Calu3 (cell line): ENCODE data around the gene DTHD1. TPM values are rescaled to one million over a fixed set of nuclear protein-coding genes. Genes with fewer than 3 reads are reported as not detected.

ENCODE experiments used
- BruUV-seq: library from RNA; stranded (reverse); fragments of 400-500 nt; replicated peaks from 2 replicates; lab custom pipeline; 2021; lab: Mats Ljungman, UMichigan
- CTCF ChIA-PET: fragments of 300-600 bp; sonication (Branson Sonifier 250); formaldehyde crosslinking; loops from one replicate; lab custom pipeline; 2022; ENCODE audit warnings: antibody characterized with exemption; lab: Charles Lee
- DNase-seq: peaks from one replicate; pipeline ENCODE4 v3.0.0; 2022
- H3K27ac Mint-ChIP-seq: one replicate; pipeline ENCODE4 v1.8.0; 2022; ENCODE audit warnings: mixed read lengths; ENCODE audit not compliant: unreplicated experiment
- H3K27me3 Mint-ChIP-seq: one replicate; pipeline ENCODE4 v1.8.0; 2022; ENCODE audit warnings: mixed read lengths; ENCODE audit not compliant: unreplicated experiment
- H3K36me3 Mint-ChIP-seq: one replicate; pipeline ENCODE4 v1.8.0; 2022; ENCODE audit warnings: mild to moderate bottlenecking, moderate library complexity, mixed read lengths; ENCODE audit not compliant: insufficient read depth, unreplicated experiment
- H3K4me1 Mint-ChIP-seq: one replicate; pipeline ENCODE4 v1.8.0; 2022; ENCODE audit warnings: mild to moderate bottlenecking, low read depth, mixed read lengths; ENCODE audit not compliant: unreplicated experiment
- H3K4me3 Mint-ChIP-seq: one replicate; pipeline ENCODE4 v1.8.0; 2022; ENCODE audit warnings: mild to moderate bottlenecking, low read depth, moderate library complexity, mixed read lengths; ENCODE audit not compliant: unreplicated experiment
- H3K9me3 Mint-ChIP-seq: one replicate; pipeline ENCODE4 v1.8.0; 2022; ENCODE audit warnings: low read depth, mixed read lengths; ENCODE audit not compliant: unreplicated experiment
- intact Hi-C: fragments of 100-400 bp; cut with micrococcal nuclease; formaldehyde crosslinking; loops from one replicate; pipeline ENCODE4 v1.10.0; 2022; ENCODE audit not compliant: unreplicated experiment
- total RNA-seq: library from RNA; stranded (reverse); gene quantifications from 2 replicates; pipeline ENCODE4 v1.2.3, GENCODE V29; 2022
- TF ChIP-seq, protein P1 (sequence below): fragments of 200-600 bp; IDR thresholded peaks from one replicate; pipeline ENCODE4 v1.8.0; 2022; ENCODE audit warnings: antibody characterized with exemption; ENCODE audit not compliant: unreplicated experiment

Gene DTHD1
- total RNA-seq, 1 experiment from 2014 or later: not detected

DNA sequence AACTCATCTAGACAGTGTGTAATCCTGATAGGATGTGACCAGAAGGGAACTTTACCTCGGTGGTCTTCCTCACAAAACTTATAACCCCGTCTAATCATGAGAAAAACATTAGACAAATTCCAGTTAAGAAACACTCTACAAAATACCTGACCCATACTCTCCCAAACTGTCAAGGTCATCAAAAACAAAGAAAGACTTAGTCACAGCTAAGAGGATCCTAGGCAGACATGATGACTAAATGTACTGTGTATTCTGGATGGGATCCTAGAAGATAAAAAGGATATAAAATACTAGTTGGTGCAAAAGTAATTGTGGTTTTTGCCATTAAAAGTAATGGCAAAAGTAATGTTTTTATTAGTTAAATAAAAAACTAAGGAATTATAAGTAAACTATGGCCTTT lies 81.6 kb downstream of the DTHD1 start:
- Mint-ChIP-seq H3K9me3 (no peaks in the 10 kb centered on the region), H3K4me3 (no peak overlapping the region), H3K27me3 (no peaks in the 10 kb centered on the region), H3K4me1 (no peaks in the 10 kb centered on the region), H3K27ac (no peak overlapping the region), H3K36me3 (no peaks in the 10 kb centered on the region)
- CTCF ChIA-PET: interaction anchor here (0.6 to 0.8 kb wide), 2 partner anchors 20 to 36 kb away, joined by 3 read pairs; no protein-coding TSS in a partner anchor
- no TSS peak for BruUV-seq
- TF ChIP-seq, protein P1, sequence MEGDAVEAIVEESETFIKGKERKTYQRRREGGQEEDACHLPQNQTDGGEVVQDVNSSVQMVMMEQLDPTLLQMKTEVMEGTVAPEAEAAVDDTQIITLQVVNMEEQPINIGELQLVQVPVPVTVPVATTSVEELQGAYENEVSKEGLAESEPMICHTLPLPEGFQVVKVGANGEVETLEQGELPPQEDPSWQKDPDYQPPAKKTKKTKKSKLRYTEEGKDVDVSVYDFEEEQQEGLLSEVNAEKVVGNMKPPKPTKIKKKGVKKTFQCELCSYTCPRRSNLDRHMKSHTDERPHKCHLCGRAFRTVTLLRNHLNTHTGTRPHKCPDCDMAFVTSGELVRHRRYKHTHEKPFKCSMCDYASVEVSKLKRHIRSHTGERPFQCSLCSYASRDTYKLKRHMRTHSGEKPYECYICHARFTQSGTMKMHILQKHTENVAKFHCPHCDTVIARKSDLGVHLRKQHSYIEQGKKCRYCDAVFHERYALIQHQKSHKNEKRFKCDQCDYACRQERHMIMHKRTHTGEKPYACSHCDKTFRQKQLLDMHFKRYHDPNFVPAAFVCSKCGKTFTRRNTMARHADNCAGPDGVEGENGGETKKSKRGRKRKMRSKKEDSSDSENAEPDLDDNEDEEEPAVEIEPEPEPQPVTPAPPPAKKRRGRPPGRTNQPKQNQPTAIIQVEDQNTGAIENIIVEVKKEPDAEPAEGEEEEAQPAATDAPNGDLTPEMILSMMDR: no peak
- intact Hi-C loops: no loop called here
- no peak for DNase-seq

DNA sequence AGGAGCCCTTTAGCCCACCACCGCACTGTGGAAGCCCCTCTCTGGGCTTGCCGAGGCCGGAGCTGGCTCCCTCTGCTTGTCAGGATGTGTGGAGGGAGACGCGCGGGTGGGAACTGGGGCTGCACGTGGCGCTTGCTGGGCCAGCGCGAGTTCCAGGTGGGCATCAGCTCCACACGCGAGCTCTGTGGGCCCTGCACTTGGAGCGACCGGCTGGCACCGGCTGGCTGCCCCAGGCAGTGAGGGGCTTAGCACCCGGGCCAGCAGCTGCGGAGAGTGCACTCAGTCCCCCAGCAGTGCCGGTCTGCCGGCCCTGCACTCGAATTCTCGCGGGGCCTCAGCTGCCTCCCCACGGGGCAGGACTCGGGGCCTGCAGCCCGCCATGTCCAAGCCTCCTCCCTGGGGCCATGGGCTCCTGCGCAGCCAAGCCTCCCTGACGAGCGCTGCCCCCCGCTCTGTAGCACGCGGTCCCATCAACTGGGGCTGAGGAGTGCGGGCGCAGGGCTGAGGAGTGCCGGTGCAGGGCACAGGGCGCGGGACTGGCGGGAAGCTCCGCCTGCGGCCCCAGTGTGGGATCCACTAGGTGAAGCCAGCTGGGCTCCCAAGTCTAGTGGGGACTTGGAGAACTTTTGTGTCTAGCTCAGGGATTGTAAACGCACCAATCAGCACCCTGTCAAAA lies 93.6 kb downstream of the DTHD1 start:
- Mint-ChIP-seq H3K4me3 (no peak overlapping the region), H3K27me3 (no peaks in the 10 kb centered on the region), H3K9me3 (no peaks in the 10 kb centered on the region), H3K27ac (no peak overlapping the region), H3K4me1 (no peaks in the 10 kb centered on the region), H3K36me3 (no peaks in the 10 kb centered on the region)
- CTCF ChIA-PET: no interaction called here
- intact Hi-C loops: no loop called here
- no peak for DNase-seq
- no TSS peak for BruUV-seq
- TF ChIP-seq, protein P1: no peak

DNA sequence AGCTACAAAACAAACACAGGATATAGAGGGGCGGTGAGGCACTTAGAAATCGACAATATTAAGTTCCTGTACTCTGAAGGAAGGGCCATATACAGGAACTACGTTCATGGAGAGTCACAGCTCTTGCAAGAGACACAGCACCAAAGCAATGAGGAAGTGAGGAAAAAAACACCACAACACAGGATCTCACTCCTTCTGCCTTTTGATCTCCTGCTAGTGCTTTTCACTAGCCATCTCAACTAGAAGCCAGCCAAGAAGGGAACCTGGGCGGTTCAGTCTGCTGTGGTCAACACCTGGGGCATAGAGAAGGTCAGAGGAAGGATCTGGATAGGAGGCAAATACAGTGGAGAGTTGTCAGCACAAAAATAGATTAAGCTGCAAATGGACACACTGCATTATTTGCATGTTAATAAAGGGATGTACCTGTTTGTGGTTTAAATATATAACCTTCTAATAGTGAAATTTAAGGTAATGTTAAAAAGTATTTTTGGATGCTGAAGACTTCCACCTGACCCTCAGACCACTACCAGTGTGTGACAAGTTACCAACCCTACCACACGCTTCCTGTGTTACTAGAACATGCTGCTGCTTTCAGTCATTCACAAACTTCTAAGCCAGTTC lies 104.6 kb downstream of the DTHD1 start:
- no peak for DNase-seq
- H3K27ac Mint-ChIP-seq: no peak overlapping the region
- H3K9me3 Mint-ChIP-seq: no peaks in the 10 kb centered on the region
- H3K36me3 Mint-ChIP-seq: no peaks in the 10 kb centered on the region
- H3K27me3 Mint-ChIP-seq: peaks cover 39% of the 10 kb centered on the region
- no peaks in the 10 kb centered on the region for H3K4me1 Mint-ChIP-seq
- TF ChIP-seq, protein P1: no peak
- CTCF ChIA-PET: no interaction called here
- BruUV-seq: no TSS peak
- intact Hi-C loops: no loop called here
- H3K4me3 Mint-ChIP-seq: no peak overlapping the region

DNA sequence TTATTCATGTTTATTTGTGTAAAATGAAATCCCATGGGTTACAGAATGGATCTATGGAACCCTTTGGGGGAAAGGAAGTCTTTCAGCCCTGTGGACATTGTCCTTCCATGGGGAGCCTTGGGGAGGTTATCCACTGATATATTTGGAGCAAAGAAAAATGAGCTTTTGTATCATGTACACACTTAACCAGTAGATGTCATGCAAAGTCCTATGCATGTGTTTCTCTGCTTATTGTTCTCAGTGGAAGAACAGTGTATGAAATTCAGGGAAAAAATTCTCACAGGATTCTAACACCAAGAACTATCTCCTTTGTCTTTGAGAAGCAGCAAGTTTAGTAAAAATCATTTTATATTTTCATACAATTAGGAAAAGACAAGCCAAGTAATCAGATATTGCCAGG lies 105.3 kb downstream of the DTHD1 start:
- DNase-seq: no peak
- CTCF ChIA-PET: no interaction called here
- Mint-ChIP-seq H3K36me3 (no peaks in the 10 kb centered on the region), H3K27me3 (peaks cover 39% of the 10 kb centered on the region), H3K27ac (no peak overlapping the region), H3K4me1 (no peaks in the 10 kb centered on the region), H3K9me3 (no peaks in the 10 kb centered on the region), H3K4me3 (no peak overlapping the region)
- TF ChIP-seq, protein P1: no peak
- BruUV-seq: no TSS peak
- intact Hi-C loops: no loop called here
